ENCODE data around the gene XRCC5.
"Not testable (repeated sequence)": the region's sequence is repeated elsewhere in the genome, so short reads cannot be mapped to it uniquely, and the experiment has no call there.

XRCC5 gene

DNA sequence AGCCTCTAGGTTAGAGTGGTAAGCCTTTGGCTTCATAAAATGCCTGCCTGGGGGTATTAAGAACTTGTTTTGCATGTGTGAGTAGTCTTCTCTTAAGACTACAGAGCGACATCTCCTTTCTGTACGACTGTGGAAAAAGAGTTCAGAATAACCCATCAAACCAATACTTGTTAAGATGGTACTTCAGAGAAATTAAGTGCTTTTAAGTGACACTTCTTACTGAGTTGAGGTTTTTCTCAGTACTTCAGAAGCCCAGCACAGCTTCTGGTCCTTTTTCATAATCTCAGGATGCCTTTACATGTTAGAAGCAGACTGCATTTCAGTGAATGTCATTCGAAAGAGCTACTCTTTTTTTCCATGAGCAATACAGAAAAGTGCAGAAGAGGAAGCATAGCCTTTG, 10.8 kb downstream of the XRCC5 start:
- no peak for DNase-seq

GRCh38 chr2:216121255-216121654, 12.1 kb downstream of the XRCC5 start:
- no peak for DNase-seq

GRCh38 chr2:216126943-216127342, 17.8 kb downstream of the XRCC5 start:
- no peak for DNase-seq

DNA sequence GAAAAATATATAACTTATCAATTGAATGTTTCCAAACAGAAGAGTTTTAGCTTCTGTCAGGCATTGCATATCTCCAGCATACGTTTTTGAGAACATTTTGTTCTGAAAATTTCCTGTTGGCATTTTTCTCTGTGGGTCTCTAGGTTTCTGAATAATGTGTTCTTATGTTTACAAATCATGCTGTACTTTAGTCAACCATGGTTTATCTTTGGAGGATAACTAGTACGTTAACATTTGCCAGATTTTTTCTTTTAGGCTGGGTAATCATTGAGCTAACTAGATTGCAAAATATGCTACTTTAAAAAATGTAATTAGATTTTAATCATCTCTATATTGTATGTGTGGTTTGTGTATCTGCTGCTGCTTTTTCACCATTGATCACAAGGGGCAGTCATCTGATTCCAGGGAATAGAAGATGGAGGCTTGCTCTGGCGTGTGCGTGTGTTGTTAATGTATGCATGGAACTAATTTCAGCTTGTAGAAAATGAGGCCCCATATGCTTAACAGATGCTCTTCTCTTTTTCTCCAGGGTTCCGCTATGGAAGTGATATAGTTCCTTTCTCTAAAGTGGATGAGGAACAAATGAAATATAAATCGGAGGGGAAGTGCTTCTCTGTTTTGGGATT, 21.3 kb downstream of the XRCC5 start:
- no peak for DNase-seq

DNA sequence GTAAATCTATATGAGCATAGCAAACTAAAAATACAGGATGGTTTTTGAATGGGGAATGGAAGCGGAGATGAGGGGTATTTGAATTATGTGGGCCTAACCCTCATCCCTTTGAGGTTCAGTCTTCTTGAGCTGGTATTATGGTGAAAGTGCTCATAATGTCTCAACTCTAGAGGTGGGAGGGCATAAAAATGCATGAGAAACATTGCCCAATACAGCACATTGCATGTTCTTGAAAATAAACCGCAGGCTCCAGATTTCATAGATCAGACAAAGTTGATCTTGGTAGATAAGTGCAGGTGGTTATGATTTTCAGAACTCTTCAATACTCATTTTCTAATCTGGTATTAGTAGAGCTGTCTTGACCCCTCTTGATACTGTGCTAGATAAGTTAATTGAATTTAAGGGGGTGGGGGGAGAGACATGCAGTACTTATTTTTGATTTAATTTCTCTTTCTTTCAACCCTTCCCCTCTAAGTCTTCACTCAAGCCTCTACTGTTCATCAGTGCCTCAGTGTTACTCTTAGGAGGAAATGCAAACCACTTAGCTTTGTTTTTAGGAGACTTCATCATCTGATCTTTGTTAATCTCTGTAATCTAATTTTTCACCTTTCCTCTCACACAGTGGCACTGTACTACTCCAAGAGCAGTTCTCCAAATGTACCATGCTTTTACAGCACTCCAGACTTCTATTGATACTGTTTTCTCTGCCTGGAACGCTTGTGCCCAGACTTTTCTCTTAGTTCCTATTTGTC, 22.2 kb downstream of the XRCC5 start:
- DNase-seq: peak; percentile 27

- peak; percentile 32 for DNase-seq
These were observed 23.4 kb downstream of the XRCC5 start for GRCh38 chr2:216132585-216132984.

GRCh38 chr2:216133397-216133796, 24.2 kb downstream of the XRCC5 start:
- peak; percentile 73 for DNase-seq

DNA sequence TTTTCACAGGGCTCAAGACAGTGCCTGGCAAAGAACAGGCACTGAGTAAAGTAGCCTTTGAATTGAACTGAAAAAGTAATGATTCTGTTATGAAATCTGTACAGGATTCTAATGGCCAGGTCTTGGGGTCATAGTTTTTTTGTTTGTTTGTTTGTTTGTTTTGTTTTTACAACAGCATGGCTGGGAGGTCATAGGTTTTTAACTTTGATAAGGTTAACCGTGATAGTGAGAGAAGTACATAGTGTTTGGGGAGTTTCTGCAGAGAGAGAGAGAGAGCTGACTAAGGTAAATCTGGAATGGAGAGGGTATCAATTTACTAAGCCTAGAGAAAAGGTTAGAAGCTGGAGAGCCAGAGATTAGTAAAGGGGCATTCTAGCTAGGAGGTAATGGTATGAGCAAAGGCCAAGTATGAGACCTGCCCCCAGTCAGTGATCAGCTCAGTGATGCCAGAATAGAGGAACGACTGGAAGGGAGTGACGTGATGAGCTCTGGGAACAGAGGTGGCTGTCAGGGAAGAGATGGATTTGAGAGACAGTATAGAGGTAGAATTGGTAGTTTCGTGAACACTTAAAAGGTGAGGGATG, 25.9 kb downstream of the XRCC5 start:
- no peak for DNase-seq

- DNase-seq: peak; percentile 11
These were observed 30.7 kb downstream of the XRCC5 start for GRCh38 chr2:216139884-216140283.

- DNase-seq: not testable (repeated sequence)
These were observed 32.4 kb downstream of the XRCC5 start for GRCh38 chr2:216141516-216141915.

DNA sequence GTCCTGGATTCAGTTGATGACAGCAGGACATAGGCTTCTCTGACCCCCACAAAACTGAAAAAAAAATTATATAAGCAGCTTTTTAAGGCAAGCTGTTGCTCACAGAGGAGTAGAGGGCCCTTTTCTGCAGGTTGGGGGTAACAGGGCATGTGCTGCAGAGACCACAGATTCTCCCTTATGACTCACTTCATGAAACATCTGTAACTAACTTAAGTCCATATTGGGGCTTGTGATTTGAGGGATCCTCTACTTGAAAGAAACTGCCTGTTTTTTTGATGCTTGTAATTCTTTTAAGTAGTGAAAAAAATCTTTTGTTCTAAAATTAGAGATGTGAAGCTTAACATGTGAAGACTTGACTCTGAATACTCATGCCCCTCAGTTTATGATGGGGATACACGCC, 33.4 kb downstream of the XRCC5 start:
- no peak for DNase-seq

GRCh38 chr2:216144372-216144771, 35.2 kb downstream of the XRCC5 start:
- no peak for DNase-seq

DNA sequence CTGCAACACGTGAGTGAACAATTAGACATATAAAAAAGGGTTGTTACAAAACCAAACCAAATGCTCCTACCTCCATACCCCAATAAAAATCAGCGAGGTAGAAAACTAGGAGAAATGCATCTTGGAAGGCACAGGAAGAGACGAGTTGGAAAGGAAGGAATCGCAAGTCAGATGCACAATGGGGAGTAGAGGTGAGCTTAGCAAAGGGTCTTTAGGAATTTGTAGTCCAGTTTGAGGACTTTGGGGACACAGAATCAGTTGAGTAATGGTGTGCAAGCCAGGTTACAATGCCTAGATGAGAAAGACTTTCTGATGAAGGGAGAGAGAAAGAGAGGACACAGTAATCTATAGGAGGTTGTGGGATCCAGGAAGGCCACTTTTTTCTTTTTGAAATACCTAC, 35.7 kb downstream of the XRCC5 start:
- no peak for DNase-seq

GRCh38 chr2:216146573-216146972, 37.4 kb downstream of the XRCC5 start:
- DNase-seq: no peak

- DNase-seq: no peak
These were observed 38.3 kb downstream of the XRCC5 start for GRCh38 chr2:216147172-216148131.

DNA sequence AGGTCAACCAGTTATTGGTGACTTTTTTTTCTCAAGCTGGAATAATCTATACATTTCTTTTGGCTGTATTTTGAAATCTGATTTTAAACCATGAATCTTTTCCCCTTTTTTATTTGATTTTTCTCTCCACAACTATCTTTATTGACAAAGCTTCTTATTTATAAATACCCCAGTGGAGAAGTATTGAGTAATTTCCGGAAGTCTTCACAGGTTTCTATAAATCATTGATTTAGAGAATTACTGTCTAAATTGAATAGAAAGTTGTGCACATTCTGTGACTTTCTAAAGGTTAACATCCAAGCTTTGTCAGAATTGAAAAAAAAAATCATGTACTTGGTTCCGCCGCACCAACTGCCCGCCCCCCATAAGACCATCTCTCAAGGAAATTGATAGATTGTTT, 39.8 kb downstream of the XRCC5 start:
- no peak for DNase-seq

DNA sequence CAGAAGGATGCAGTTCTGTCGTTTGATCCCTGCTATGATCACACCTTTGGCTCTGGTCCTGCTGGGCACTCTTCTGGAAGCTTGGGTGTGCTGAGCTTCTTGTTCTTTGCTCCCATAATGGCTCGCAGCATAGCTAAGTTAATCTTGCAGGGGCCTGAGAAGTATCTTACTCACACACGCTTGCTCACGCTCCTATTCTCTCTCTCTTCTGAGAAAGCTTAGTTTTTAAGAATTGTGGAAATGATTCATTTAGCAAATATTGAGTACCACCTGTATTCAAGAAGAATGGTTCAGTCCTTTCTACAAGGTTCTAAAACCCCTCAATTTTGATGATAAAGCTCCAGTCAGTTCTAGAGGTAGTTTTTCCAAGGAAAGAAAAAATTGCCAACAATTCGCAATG, 40.6 kb downstream of the XRCC5 start:
- DNase-seq: no peak

DNA sequence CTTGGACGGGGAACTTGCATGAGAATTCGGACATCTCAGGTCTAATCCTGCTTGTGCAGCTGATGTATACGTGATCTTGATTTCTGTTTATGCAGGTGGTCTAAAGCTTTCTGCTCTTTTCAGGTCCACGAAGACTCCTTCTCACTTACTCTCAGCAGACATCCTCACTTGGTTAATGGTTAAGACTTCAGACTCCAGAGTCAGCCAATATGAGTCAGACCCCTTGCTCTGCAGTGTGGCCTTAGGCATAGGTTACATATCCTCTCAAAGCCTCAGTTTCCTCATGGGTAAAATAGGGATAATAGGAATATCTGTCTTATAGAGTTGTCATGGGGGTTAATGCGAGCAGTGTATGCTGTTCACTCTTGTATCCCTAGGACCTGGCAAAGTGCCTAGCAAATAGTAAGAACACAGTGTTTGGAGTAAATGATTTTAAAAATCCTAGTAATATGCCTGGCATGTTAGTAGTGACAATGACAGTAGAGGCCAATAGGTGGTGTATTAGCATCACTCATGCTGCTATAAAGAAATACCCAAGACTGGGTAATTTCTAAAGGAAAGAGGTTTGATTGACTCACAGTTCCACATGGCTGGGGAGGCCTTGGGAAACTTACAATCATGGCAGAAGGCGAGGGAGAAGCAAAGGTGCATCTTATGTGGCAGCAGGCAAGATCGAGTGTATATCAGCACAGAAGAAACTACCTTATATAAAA, 42.3 kb downstream of the XRCC5 start:
- no peak for DNase-seq

- no peak for DNase-seq
These were observed 46.8 kb downstream of the XRCC5 start for GRCh38 chr2:216155954-216156353.

DNA sequence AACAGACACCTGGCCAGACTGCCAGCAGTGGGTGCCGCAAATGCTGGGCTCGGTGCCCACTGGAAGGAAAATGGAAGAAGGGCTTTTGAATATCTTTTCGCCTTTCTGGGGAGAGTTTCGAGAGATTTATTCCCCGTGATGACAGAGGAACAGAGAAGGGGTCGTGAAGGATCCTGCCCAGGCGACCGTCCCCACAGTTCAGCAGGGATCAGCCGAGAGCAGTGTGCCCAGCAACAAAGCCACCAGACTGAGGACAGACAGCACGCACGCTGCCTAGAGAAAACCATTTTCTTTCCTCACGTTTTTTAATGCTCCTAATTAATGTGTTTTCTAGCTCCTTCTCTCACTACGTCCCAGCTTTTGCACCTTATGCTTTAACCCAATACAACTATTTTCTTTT, 47.7 kb downstream of the XRCC5 start:
- DNase-seq: no peak

DNA sequence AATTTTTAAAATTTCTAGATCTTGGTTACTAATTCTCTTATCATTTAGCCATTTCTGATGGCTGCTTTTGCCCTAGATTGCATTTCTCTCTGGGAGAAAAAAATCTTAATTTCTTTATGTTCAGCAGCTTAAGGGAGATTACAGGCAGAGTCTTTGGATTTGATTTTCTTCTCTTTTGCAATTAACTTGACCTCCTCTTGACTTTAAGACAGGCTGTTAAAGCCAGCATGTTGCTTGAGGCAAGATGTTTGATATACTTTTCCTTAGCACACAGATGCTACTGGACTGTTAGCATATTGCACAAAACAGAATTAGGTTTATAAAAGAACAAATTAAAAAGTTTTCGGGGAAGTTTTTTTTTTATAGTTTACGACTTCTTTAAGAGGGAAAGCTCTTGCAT, 50.0 kb downstream of the XRCC5 start:
- no peak for DNase-seq

DNA sequence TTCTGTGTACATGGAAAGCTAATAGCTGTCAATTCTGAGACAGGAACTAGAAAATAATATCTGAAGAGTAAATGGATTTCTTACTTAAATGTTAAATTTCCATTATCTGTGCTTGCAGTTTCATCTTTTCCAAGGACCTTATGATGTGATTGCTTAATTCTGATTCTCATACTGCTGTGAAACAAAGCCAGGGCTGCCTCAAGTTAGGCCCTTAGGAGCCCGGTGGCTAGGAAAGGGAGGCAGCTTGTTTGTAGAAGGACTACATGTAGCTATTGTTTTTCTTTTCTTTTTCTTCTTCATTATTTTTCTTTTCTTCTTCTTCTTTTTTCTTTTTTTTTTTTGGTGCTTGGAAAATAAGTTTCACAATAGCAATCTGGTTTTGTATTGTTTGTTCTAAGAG, 50.5 kb downstream of the XRCC5 start:
- DNase-seq: peak; percentile 7

GRCh38 chr2:216160786-216161185, 51.6 kb downstream of the XRCC5 start:
- DNase-seq: no peak

Data from inflammatory macrophage treated with lipopolysaccharide for 4 hours (primary cell).